Aortic smooth muscle cell (primary cell): ENCODE results near the gene BTNL2. TPM values are rescaled to one million over a fixed set of nuclear protein-coding genes. Genes with fewer than 3 reads are reported as not detected.

ENCODE experiments used
- total RNA-seq: library from RNA; depleted of rRNA; stranded (reverse); fragments of >200 nt; gene quantifications from 2 replicates; pipeline ENCODE4 v1.2.3, GENCODE V29; 2014

The BTNL2 gene
- not detected in 2 replicates for total RNA-seq

GRCh38 chr6:32406857-32407256, at the start of gene BTNL2:
Gene BTNL2 (minus strand): TSS chr6:32407181. CDS start chr6:32407123, 58 bp downstream.

GRCh38 chr6:32439602-32440214, 32.7 kb upstream of the BTNL2 start, which contains the start of gene HLA-DRA:
Gene HLA-DRA (plus strand): TSS chr6:32439887. CDS start chr6:32439951, 64 bp downstream.

DNA sequence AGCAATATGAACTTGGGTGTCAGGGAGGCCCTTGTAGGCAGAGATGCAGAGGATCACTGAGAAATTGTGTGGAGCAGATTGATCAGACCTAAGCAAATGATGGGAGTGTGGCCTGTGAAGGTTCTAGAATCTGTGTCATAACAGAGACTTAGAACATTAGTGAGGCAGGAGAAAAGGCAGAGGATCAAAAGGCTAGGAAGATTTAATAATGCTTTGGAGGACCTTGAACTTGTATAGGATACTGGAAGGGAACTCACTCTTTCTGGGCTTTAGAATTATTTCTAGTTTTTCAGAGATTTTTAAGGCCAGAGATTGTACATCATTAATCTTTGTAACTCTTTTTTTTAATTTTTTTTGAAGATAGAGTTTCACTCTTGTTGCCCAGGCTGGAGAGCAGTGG, 35.2 kb downstream of the BTNL2 start, which contains the start of gene TSBP1:
Gene TSBP1 (minus strand): TSS at position 101 of the 400 bp plus-strand sequence. CDS start 197 bp downstream, outside the sequence.

Other genes starting within 250 kb of the BTNL2 start
- 1.2 TPM in 2 replicates for gene EGFL8, start 242.6 kb downstream of the BTNL2 start, total RNA-seq
- gene AGPAT1, start 231.1 kb downstream of the BTNL2 start, total RNA-seq, result 14.3 and 17.3 TPM in 2 replicates
- gene RNF5, start 228.8 kb downstream of the BTNL2 start, total RNA-seq, result 22.2 and 25.9 TPM in 2 replicates
- 0.13 and 0.37 TPM in 2 replicates for gene AGER, start 222.9 kb downstream of the BTNL2 start, total RNA-seq
- 20.5 and 26.3 TPM in 2 replicates for gene PBX2, start 217.0 kb downstream of the BTNL2 start, total RNA-seq
- gene GPSM3, start 214.5 kb downstream of the BTNL2 start, total RNA-seq, result 0.92 and 1.1 TPM in 2 replicates
- gene NOTCH4, start 183.1 kb downstream of the BTNL2 start, total RNA-seq, result 1.3 and 2.2 TPM in 2 replicates
- gene TSBP1, start 35.3 kb downstream of the BTNL2 start, total RNA-seq, result not detected in 2 replicates
- 0.53 TPM in 1 of 2 replicates, not detected in the other for gene HLA-DRA, start 32.7 kb upstream of the BTNL2 start, total RNA-seq
- not detected in 2 replicates for gene HLA-DRB5, start 123.1 kb upstream of the BTNL2 start, total RNA-seq
- 0.13 TPM in 1 of 2 replicates, not detected in the other for gene HLA-DRB1, start 182.7 kb upstream of the BTNL2 start, total RNA-seq
- 0.40 TPM in 1 of 2 replicates, not detected in the other for gene HLA-DQA1, start 230.2 kb upstream of the BTNL2 start, total RNA-seq